SK-N-SH (cell line): ENCODE measurements around the gene CCDC88C.

ENCODE experiments used
- CHD2 ChIP-seq: fragments of 150-350 bp; IDR thresholded peaks from 2 replicates; pipeline ENCODE4 v1.6.1; 2018; ENCODE audit warnings: low read length; ENCODE audit not compliant: partially characterized antibody
- CTCF ChIP-seq: fragments of 200-600 bp; sonication (generic); IDR thresholded peaks from 2 replicates; pipeline ENCODE4 v1.6.1; 2017; ENCODE audit warnings: antibody characterized with exemption, mild to moderate bottlenecking, moderate library complexity
- EZH2phosphoT487 ChIP-seq: fragments of 200-600 bp; sonication (generic); IDR thresholded peaks from 2 replicates; pipeline ENCODE4 v1.6.1; 2017; ENCODE audit warnings: low read depth, mixed run types, mild to moderate bottlenecking, antibody characterized with exemption, moderate library complexity, borderline replicate concordance
- JUND ChIP-seq: IDR thresholded peaks from 2 replicates; pipeline ENCODE4 v1.4.0; 2012
- MAX ChIP-seq: IDR thresholded peaks from 2 replicates; pipeline ENCODE4 v1.4.0; 2012; ENCODE audit warnings: low read depth
- POLR2AphosphoS5 ChIP-seq: IDR thresholded peaks from 2 replicates; pipeline ENCODE4 v1.6.1; 2012; ENCODE audit warnings: low read depth, low read length
- RAD21 ChIP-seq: IDR thresholded peaks from 2 replicates; pipeline ENCODE4 v1.6.1; 2012; ENCODE audit warnings: mild to moderate bottlenecking, low read length
- SIN3A ChIP-seq: IDR thresholded peaks from 2 replicates; pipeline ENCODE4 v1.6.1; 2012; ENCODE audit warnings: low read depth, mild to moderate bottlenecking, low read length, moderate library complexity, borderline replicate concordance
- TCF12 ChIP-seq: IDR thresholded peaks from 2 replicates; pipeline ENCODE4 v1.4.0; 2012
- TEAD4 ChIP-seq: IDR thresholded peaks from 2 replicates; pipeline ENCODE4 v1.4.0; 2012; ENCODE audit warnings: mild to moderate bottlenecking, borderline replicate concordance; ENCODE audit not compliant: insufficient read depth
- USF1 ChIP-seq: IDR thresholded peaks from 2 replicates; pipeline ENCODE4 v1.4.0; 2012; ENCODE audit warnings: low read depth, borderline replicate concordance
- TF ChIP-seq, protein P1 (sequence below): IDR thresholded peaks from 2 replicates; pipeline ENCODE4 v1.6.1; 2012; ENCODE audit warnings: mild to moderate bottlenecking, low read depth, low read length, moderate library complexity

- TF ChIP-seq CTCF (no peak), JUND (no peak), TEAD4 (no peak), USF1 (no peak), MAX (no peak), TCF12 (no peak), SIN3A (no peak), CHD2 (no peak), EZH2phosphoT487 (no peak), RAD21 (no peak), POLR2AphosphoS5 (no peak)
- TF ChIP-seq, protein P1, sequence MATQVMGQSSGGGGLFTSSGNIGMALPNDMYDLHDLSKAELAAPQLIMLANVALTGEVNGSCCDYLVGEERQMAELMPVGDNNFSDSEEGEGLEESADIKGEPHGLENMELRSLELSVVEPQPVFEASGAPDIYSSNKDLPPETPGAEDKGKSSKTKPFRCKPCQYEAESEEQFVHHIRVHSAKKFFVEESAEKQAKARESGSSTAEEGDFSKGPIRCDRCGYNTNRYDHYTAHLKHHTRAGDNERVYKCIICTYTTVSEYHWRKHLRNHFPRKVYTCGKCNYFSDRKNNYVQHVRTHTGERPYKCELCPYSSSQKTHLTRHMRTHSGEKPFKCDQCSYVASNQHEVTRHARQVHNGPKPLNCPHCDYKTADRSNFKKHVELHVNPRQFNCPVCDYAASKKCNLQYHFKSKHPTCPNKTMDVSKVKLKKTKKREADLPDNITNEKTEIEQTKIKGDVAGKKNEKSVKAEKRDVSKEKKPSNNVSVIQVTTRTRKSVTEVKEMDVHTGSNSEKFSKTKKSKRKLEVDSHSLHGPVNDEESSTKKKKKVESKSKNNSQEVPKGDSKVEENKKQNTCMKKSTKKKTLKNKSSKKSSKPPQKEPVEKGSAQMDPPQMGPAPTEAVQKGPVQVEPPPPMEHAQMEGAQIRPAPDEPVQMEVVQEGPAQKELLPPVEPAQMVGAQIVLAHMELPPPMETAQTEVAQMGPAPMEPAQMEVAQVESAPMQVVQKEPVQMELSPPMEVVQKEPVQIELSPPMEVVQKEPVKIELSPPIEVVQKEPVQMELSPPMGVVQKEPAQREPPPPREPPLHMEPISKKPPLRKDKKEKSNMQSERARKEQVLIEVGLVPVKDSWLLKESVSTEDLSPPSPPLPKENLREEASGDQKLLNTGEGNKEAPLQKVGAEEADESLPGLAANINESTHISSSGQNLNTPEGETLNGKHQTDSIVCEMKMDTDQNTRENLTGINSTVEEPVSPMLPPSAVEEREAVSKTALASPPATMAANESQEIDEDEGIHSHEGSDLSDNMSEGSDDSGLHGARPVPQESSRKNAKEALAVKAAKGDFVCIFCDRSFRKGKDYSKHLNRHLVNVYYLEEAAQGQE = no peak
These were observed 182.9 kb downstream of the CCDC88C start for GRCh38 chr14:91234791-91235114.
